Medulla oblongata (tissue), 1 donor: ENCODE data around the gene AFAP1L1.

Source experiments
- DNase-seq: peaks from one replicate; pipeline ENCODE4 v3.0.0-alpha.2; 2015; ENCODE audit errors: extremely low spot score

AFAP1L1 gene

GRCh38 chr5:149314571-149315111 lies 43.0 kb downstream of the AFAP1L1 start:
- no peak for DNase-seq

GRCh38 chr5:149315753-149316152 lies 44.1 kb downstream of the AFAP1L1 start:
- DNase-seq: no peak

- DNase-seq: peak; percentile 75
These were observed 45.8 kb downstream of the AFAP1L1 start for GRCh38 chr5:149317281-149318048.

GRCh38 chr5:149319174-149319573 lies 47.5 kb downstream of the AFAP1L1 start:
- DNase-seq: no peak

GRCh38 chr5:149320791-149321330 lies 49.2 kb downstream of the AFAP1L1 start:
- DNase-seq: peak; percentile 58

GRCh38 chr5:149322518-149322917 lies 50.9 kb downstream of the AFAP1L1 start:
- DNase-seq: no peak

GRCh38 chr5:149323210-149323609 lies 51.6 kb downstream of the AFAP1L1 start:
- DNase-seq: no peak

- DNase-seq: no peak
These were observed 52.1 kb downstream of the AFAP1L1 start for GRCh38 chr5:149323621-149324205.

GRCh38 chr5:149324641-149325040 lies 53.0 kb downstream of the AFAP1L1 start:
- DNase-seq: no peak

GRCh38 chr5:149325166-149325735 lies 53.6 kb downstream of the AFAP1L1 start:
- no peak for DNase-seq

- DNase-seq: no peak
These were observed 54.2 kb downstream of the AFAP1L1 start for GRCh38 chr5:149325894-149326293.

- no peak for DNase-seq
These were observed 55.0 kb downstream of the AFAP1L1 start for GRCh38 chr5:149326611-149327010.

GRCh38 chr5:149328177-149328576 lies 56.5 kb downstream of the AFAP1L1 start:
- DNase-seq: no peak

- no peak for DNase-seq
These were observed 62.2 kb downstream of the AFAP1L1 start for GRCh38 chr5:149333711-149334443.

- no peak for DNase-seq
These were observed 66.1 kb downstream of the AFAP1L1 start for GRCh38 chr5:149337736-149338135.

GRCh38 chr5:149338364-149338763 lies 66.7 kb downstream of the AFAP1L1 start:
- DNase-seq: no peak

- DNase-seq: no peak
These were observed 69.3 kb downstream of the AFAP1L1 start for GRCh38 chr5:149340920-149341319.

GRCh38 chr5:149341876-149342275 lies 70.2 kb downstream of the AFAP1L1 start:
- DNase-seq: no peak

- DNase-seq: no peak
These were observed 72.5 kb downstream of the AFAP1L1 start for GRCh38 chr5:149344151-149344550.

- peak; percentile 95 for DNase-seq
These were observed 73.7 kb downstream of the AFAP1L1 start, which contains the start of gene GRPEL2 for GRCh38 chr5:149345147-149345891. TSS of gene GRPEL2 (plus strand) at chr5:149345499. CDS start at chr5:149345540, 41 bp downstream.

GRCh38 chr5:149345892-149346222 lies 74.2 kb downstream of the AFAP1L1 start:
- DNase-seq: no peak
